Fibroblast of skin of back (primary cell): ENCODE measurements around the gene ANXA8.
"Not testable (repeated sequence)": the region's sequence is repeated elsewhere in the genome, so short reads cannot be mapped to it uniquely, and the experiment has no call there.

ENCODE experiments used
- DNase-seq: peaks from one replicate; pipeline ENCODE4 v3.0.0-alpha.2; 2013

ANXA8 gene

GRCh38 chr10:47462577-47463358 is 21.1 kb downstream of the ANXA8 start:
- not testable (repeated sequence) for DNase-seq

DNA sequence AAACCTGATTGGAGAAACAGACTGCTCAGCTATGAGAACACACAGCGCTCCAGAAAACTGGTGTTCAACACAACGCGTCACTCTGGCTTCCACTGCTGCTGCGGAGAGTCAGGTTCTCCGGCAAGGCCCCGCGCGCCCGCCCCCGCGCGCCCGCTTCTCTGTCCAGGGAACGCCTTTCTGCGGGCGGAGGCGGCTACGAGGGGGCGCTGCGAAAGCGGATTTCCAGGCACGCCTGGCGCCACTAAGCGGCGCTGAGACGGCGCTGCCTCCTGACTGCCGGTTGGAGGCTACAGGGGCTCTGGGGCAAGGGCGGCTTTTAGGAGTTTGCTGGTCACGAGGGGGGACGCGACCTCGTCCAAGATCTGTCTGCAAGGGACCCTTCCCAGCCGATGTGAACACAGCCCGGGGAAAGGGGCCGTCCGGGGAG is 22.6 kb downstream of the ANXA8 start:
- peak; percentile 70 for DNase-seq

- DNase-seq: peak; percentile 89
Observed at GRCh38 chr10:47458466-47459154, 25.3 kb downstream of the ANXA8 start.

DNA sequence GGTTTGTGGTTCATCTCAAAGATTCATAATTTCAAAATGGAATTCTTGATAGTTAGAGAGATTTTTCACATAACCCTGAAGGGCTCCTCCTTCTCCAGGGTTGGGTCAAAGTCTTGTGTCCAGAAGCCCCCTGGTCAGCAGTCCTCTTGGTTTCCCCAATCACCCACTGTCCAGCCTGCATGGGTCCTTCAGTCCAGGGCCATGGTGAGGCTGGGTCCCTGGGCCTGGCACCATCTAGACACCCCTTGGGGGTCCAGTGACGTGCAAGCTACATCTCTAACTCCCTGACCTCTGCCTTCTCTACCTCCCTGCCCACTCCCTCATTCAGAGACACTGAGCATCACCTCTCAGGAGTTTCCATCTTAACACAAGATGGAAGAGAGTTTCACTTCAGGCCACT is 26.1 kb downstream of the ANXA8 start:
- no peak for DNase-seq

GRCh38 chr10:47457528-47457820 is 26.4 kb downstream of the ANXA8 start:
- DNase-seq: peak; percentile 14

- no peak for DNase-seq
Observed at GRCh38 chr10:47456794-47457527, 27.0 kb downstream of the ANXA8 start.

DNA sequence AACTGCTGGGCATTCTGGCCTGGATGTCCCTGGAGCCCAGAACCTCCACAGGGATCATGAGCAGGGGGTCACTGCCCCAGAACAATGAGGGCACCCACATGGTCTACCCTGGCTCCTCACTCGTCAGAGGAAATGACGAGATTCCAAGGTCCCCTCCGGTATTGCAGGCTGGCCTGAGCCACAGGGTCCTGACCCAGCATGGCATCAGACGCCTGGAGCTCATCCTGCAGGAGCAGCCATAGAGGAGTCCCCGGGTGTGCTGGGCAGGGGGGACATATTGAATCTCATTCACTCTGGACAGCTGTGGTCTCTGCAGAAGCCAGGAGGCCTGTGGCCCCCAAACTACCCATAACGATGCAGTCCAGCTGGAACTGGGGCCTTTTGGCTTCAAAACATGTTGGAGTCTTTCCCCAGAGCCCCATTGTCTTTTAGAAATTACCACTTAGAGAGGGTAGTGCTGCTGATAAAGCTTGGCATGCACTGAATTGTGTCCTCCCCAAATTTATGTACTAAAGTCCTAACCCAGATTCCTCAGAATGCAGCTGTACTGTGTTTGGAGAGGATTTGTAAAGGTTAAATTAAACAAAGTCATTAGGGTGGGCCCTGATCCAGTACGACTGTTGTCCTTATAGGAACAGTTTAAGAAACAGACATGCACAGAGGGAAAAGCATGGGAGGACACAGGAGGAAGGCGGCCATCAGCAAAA is 27.7 kb downstream of the ANXA8 start:
- DNase-seq: no peak

DNA sequence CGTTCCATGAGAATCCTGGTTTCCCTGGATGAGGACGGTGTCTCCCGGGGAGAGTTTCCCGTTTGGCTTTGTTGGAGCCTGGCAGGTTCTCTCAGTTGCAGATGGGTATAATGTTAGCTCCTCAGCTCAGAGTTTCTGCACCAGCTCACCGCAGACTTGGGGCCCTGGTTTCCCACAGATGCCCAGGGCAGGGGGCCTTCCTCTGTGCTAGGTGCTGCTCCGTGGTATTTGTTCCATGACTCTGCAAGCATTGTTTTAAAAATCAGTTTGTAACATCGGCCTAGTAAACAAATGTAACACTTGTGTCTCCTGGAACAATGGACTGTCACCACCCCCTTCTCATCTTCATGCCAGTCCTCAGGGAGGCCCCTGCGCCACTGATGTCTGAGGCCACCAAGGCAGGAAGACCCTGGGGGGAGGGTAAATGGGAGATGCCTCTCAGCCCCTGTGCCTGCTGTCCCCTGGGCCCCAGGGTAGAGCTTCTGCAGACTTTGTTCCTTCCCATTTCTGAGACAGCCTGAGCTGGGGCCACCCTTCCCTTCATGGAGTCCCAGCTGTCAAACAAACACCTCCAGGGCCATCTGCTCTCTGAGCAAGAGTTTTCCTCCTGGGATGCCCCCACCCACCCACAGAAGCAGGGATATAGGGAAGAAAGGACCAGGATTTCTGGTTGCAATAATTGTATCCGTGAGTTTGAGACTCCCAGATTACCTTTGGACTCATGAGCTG is 28.4 kb downstream of the ANXA8 start:
- DNase-seq: not testable (repeated sequence)

GRCh38 chr10:47454780-47455058 is 29.2 kb downstream of the ANXA8 start:
- no peak for DNase-seq

- no peak for DNase-seq
Observed at GRCh38 chr10:47454008-47454779, 29.7 kb downstream of the ANXA8 start.

- no peak for DNase-seq
Observed at GRCh38 chr10:47453141-47454007, 30.5 kb downstream of the ANXA8 start.

DNA sequence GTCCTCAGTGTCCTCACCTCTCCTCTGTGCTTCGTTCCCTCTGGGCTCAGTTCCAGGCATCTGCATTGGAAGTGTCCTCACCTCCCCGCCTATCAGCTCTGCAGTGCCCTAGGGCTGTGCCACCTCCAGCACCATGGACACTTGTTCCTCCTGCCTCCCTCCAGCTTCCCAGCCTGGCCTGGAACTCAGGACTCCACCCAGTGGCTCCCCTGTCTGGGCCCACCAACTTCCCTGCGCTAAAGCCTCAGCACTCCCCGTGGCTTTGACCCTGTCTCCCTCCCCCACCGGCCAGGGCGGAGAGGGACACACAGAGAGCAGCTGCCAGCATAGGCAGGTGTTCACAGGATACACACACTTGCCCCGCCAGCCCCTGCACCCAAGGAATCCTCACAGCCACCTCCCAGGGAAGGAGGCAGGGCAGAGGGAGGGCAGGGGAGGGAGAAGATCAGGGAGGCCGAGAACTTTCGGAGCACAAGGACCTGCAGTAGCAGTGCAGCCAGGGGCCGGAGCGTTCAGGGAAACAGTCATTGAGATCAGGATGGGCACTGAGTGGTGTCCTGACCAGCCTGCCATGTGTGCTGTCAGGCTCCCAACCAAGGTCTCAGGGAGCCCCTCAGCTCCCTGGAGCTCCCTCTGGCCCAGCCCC is 31.3 kb downstream of the ANXA8 start:
- no peak for DNase-seq

GRCh38 chr10:47451998-47452494 is 31.9 kb downstream of the ANXA8 start:
- DNase-seq: no peak

DNA sequence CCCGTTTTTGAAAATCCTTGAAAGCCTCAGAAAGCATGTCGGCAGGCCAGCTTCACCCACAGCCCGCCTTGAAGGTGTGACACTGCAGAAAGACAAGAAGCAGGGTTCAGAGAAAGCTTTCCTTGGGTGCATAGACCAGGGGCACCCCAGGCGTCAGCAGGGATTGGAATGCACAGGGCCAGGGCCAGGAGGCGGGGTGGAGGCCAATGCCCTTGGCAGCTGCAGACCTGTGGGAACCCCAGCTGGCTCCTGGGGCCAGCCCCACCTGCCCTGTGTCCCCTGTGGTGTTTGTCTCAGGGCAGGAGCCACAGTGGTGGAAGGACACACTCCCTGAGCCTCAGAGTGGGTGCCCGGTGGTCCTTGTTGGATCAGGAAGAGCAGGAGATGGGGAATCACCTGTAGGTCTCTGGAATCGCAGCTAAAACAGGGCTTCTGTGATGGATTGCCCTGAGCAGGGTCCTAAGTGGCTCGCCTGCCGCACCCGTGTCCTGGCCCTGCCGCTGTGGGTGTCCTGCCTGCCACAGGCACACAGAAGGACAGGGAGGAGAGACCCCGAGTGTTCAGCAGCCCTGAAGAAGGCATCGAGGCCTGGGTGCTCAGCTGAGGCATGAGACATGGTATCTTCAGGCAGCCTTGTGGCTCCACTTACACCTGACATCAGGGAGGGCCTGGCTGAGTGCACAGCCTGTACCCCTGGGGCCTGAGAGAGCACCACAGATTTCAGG is 32.5 kb downstream of the ANXA8 start:
- no peak for DNase-seq

DNA sequence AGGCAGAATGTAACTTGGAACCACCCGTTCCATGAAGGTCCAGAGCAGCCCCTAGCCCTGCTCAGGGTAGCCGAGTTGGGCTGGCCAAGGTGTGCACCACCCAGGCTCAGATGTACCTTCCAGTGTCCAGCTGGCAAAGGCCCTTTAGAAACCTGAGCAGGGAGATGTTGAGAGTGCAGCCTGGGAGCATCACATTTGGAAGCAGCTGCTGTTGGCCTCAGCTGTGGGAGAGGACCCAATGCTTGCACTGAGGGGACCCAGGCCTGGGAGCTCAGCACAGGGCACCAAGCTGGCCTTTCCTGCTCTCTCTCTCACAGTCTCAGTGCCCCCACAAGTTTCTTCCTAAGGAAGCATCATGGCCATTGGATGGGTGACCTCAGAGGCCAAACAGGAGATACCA is 33.5 kb downstream of the ANXA8 start:
- DNase-seq: no peak

DNA sequence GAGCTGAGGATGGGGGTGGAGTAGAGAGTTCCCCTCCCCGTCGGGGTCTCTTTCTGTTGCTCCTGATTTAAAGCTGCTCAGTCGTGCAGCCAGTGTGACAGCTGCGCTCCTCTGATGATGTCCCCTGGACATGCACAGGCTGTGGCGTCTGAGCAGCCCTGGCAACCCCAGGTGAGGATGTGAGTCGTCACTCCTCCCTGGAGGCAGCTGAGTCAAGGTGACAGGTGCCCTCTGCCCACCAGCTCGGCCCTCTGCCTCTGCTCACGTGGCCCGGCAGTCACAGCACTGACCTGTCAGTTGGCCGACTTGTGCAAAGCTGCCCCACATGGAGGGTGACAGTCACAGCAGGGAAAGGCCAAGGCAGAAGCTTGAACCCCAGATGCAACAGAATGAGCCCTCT is 33.9 kb downstream of the ANXA8 start:
- DNase-seq: no peak

DNA sequence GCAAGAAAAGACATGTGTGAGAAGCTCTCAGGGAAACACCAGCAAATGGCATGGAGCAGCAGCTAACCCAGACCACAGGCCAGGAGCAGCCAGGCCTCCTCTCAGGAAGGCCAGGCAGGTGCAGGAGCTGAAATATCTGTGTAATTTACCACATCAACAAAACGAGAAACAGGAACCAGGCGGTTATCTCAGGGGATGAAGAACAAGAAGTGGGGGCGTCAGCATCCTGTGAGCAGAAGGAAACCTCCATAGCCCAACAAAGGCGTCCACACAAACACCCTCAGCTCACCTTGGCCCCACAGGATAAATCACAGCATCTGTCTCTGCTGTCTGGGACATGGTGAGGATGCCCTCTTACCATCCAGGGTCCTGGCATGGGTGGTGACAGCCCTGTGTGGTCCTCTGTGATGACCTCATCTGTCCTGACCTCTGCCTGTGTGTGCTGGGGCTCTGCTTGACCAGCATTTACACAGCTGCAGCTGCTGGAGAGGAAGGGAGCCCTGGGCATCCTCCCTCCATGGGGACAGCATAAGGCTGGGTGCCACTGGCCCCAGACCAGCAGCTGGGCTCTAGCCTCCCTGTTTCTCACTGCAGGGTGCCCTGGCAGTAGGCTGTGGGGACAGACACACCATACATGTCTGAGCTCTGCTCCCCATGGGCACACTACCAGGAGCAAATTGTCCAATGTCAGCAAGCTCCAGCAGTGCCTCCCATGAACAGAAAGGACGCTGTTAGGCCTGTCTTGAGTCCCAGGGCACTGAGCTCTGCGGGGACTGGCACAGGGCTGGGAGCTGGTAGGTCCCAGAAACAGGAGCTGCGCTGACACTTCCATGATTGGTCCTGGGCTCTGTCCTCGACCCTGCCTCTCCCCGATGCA is 34.6 kb downstream of the ANXA8 start:
- DNase-seq: no peak

- no peak for DNase-seq
Observed at GRCh38 chr10:47447705-47448104, 36.2 kb downstream of the ANXA8 start.
